NCI-H526 treated with DMSO at 0.1 percent for 48 hours (cell line): ENCODE measurements around the gene SLC35A5.
"Not testable (repeated sequence)": the region's sequence is repeated elsewhere in the genome, so short reads cannot be mapped to it uniquely, and the experiment has no call there.

ENCODE experiments used
- DNase-seq: peaks from one replicate; lab custom pipeline; 2025; lab: John Stamatoyannopoulos, UW

SLC35A5 gene, protein sequence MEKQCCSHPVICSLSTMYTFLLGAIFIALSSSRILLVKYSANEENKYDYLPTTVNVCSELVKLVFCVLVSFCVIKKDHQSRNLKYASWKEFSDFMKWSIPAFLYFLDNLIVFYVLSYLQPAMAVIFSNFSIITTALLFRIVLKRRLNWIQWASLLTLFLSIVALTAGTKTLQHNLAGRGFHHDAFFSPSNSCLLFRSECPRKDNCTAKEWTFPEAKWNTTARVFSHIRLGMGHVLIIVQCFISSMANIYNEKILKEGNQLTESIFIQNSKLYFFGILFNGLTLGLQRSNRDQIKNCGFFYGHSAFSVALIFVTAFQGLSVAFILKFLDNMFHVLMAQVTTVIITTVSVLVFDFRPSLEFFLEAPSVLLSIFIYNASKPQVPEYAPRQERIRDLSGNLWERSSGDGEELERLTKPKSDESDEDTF

DNA sequence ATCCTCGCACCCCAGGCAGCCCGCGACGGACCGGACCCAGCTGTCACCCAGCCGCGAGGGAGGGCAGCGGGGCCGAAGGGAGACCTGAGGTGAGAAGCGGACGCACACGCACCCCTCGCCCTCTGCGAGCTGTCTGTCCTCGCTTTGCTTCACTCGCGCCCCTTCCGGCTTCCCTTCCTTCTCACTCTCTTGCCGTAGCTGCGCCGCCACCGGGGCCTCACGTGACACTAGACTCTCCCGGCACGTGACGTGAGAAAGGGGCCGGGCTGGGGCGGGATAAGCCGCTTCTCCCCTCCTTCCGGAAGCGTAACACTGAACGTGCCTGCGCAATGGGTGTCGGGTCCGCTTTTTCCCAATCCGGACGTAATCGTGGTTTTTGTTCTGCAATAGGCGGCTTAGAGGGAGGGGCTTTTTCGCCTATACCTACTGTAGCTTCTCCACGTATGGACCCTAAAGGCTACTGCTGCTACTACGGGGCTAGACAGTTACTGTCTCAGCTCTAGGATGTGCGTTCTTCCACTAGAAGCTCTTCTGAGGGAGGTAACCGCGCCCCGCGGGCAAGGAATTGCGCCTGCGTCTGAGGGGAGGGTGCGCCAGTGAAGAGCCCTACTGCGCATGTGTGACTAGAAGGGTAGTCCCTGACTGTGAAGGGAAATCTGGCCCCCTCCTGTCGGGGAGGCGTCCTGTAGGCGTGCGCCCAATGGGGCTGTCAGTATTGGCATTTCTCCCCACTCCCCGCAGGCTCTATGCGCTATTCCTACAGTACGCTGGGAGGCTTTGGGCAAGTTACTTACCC, at the start of gene SLC35A5, which contains the start of gene ATG3:
TSS of gene SLC35A5 (plus strand) at position 312 of the 796 bp plus-strand sequence. CDS start 1,359 bp downstream, outside the sequence.
TSS of gene ATG3 (minus strand) at position 229 of the 796 bp plus-strand sequence. CDS start 434 bp downstream, outside the sequence.
- peak; percentile 88 for DNase-seq

DNA sequence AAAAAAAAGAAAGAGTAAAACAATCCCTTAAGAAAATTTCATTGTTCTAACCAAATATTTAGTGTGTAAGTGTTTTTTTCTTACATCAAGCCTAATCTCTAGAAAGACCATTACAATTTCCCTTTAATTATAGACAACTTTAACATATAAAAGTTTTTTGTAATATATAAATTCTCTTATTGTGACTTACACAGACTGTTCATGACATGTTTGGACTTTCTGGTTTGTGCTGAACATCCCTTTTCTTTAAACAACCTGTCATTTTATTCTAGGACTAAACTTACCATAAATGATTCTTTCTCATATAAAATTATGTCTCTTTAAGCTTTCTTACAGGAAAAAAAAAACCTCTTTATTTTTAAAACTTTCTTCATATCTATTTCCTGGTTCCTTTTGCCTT, 49.5 kb upstream of the SLC35A5 start:
- DNase-seq, result no peak

DNA sequence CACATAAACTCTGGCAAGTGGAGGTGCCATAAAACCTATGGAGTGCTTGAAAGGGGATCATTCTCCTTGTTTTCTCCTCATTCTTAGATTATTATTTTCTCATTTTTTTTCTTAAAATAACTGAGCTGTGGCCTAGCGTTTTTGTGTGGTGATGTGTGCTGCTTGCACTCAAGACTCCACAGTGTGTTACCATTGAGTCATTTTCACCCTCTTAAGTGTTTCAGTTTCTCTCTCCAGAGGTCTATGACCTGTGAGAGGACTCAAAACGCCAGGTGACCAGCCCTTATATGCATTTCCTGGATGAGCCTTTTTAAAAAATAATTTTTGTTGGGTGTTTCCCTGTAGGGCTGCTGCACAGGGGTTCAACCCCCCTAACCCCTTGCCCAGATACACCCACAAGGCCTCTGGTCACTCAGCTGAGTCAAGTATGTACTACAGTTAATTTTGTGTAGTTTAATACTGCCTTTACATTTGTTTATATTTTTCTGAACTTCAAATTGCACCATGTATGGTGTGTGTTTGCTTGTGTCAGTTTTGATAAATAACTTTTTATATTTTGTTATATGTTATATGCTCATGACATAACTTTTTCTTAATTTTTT, 47.2 kb upstream of the SLC35A5 start:
- no peak for DNase-seq

DNA sequence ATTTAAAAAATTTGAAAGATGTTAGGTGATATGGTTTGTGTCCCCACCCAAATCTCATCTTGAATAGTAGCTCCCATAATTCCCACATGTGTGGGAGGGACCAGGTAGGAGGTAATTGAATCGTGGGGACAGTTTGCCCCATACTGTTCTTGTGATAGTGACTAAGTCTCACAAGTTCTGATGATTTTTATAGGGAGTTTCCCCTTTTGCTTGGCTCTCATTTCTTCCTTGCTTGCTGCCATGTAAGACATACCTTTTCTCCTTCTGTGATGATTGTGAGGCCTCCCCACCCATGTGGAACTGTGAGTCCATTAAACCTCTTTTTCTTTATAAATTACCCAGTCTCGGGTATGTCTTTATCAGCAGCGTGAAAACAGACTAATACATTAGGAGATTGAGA, 42.9 kb upstream of the SLC35A5 start:
- not testable (repeated sequence) for DNase-seq

DNA sequence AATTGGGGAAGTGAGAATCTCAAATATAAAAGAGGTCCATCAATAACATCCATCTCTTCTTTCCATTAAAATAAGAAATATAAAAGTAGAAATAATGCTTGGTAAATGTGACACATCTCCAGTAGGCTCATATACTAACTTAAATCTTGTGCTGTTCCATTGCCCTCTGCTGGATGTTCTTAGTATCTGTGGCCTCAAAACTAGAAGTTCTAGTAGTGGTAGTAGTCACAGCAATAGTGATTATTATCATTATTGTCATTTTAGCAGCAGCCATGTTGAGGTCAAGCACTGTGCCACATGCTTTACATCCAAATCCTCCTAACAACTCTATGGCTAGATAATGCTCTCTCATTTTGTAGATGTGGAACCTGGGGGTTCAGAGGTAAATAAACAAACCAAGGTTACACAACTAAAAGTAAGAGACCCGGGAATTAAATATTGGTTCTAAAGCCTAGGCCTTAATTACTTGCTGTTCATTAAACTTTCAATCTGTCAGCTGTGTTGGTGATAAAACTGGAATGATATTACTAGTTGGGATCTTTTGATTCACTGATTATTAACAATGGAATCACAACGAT, 42.3 kb upstream of the SLC35A5 start:
- DNase-seq, result peak; percentile 30

DNA sequence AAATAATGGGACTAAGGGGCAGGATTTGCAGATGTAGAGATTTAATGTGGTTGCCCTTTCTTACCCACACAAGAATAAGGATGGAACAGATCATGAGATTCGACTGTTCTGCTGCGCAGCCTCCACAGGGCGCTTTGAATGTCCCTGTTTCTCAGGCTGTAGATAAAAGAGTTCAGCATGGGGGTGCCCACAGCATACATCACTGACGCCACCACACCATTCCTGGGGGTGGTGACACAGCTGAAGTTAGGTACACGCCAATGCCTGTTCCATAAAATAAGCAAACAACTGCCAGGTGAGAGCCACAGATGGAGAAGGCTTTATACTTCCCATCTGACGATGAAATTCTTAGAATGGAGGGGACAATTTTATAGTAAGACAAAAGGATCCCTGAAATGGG, 37.7 kb upstream of the SLC35A5 start:
- DNase-seq, result not testable (repeated sequence)

DNA sequence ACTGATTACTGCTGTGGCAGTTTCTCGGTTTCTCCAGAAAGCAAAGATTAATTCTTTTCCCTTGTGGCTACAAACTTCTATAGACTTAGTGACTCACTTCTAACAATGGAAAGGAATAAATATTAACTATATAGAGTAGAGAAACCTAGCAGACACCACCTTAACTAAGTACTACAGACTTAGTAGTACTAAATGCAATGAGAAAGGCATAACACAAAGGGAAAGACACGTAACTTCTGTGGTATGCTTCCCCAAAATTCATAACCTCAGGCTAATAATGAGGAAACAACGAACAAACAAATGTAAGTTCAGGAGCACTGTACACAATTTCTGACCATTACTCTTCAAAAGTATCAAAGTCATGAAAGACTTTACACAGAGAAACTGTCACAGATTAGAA, 31.3 kb upstream of the SLC35A5 start:
- DNase-seq, result no peak

DNA sequence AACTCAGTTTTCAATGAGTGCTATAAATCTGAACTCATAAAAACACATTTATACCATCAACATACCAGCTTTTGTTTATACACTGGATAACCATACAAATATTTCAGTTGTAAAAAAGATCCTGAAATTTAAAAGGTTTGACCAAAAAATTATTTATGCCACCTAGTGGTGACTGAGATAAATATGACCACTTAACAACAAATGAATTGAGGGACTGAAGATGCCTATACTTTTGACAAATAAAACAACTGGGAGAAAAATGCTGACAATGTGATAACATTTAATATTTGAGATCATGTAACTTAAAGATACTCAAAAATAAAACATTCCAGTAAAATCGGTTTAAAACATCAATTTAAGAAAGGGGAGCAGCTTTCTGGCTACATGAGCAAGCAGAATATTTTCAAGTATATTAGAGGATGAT, 30.5 kb upstream of the SLC35A5 start:
- no peak for DNase-seq

DNA sequence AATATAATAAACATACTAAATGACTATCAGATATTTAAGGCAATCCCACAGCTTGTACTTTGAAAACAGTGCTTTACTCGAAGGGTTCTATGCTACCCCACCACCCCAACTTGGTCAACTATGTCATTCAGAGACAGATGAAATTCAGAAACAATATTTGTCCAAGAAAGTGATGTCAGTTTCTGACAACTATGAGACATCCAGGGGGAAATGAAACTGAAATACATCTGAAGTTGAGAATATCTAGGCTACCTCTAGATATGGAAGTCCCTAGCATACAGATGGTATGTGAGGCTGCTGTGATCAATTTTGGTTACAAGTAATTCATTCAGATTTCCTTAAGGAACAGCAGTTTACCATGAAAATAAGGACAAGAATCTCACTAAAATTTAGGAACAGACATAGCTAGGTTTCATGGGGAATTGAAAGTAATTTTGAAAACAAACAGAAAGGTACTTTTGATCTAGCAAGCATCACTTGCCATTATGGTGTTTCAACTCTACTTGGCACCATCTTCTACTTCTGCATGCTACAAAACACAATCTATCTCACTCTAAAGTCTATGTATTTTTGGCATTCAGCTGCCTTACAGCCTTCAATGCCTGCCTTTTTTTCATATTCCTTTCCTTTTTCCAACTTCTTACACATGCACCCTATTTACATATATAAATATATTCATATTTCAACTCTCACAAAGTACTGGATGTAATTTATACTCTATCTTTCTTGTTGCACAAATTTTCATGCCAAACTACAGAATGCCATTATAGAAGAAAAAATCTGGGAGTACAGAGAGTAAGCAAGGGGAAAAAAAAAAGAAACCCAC, 21.8 kb upstream of the SLC35A5 start:
- no peak for DNase-seq

DNA sequence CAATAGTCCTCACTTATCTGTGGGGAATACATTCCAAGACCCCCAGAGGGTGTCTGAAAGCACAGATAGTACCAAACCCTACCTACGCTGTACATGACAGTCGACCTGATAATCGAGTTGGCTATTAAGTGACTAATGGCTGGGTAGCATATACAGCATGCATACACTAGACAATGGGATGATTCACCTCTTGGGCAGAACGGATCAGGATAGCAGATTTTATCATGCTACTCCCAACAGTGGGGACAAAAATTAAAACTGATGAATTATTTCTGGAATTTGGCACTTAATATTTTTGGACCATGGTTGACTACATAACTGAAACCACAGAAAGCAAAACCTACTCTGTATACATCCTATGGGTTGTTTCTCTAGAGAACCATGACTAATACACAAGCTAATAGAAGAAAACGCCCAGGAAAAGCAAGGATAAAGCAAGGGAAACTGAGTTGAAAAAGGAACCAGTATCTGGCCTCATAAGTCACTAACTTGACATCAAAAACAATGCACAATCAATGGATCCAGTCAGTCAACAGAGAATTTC, 15.6 kb upstream of the SLC35A5 start:
- DNase-seq, result no peak

DNA sequence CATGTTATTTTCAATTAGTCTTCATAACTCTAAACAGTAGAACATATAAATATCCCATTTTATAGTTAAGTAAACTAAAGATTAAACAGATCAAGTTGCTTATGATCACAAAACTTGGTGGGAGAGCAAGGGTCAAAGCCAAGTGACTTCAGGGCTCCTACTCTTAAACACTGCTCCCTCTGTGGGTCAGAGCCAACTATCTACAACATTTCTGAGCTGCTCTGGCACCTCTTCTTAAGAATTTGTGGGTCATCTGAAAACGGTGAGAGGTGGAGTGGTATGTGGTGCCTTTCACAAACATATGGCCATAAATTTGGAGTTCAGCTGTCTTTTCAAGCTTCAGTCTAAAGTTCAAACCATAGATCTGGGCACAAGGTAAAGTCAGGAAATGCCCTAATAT, 11.0 kb upstream of the SLC35A5 start:
- DNase-seq, result no peak

DNA sequence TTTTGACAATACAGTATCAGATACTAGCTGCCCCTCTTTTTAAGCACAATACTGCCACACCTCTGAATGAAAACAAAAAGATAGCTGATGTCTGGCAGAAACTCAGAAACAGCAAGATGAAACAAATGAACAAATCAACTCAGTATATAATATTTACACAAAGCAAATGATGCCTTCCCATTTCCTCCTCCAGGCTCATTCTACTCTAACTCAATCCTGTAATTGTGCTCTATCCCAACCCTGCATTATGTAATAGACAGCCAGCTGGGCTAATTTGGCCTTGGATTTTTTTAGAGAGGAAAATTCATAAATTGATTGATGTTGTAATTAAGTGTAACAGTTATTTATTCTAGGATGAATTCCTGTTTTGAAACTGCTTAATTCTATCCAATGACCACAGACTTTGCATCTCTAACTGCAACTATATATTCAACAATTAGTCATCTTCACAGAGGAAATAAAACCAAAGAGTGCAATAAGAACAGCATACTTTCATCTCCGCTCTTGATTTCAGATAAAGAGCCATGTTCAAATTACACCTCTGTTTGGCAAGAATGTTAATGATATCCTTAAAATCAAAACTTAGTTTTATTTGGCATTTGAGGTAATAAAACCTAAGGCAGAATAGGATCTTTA, 6.2 kb upstream of the SLC35A5 start:
- DNase-seq, result no peak

DNA sequence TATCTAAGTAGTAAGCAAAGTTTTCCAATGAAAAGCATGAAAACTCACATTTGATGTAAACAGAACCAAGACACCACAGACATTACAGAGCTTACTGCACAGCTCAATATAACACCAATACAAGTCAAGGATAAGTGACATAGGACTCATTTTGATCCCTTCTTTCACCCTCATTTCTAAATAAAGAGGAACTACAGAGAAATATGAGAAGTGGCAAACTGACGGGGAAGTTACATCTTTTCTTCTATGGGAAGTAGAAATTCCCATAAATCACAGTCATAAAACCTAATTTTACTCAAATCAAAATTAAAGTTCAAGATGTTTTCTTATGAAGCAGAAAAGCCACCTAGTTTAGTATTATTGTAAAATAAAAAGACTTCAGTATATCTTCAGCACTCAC, 3.9 kb upstream of the SLC35A5 start:
- no peak for DNase-seq

DNA sequence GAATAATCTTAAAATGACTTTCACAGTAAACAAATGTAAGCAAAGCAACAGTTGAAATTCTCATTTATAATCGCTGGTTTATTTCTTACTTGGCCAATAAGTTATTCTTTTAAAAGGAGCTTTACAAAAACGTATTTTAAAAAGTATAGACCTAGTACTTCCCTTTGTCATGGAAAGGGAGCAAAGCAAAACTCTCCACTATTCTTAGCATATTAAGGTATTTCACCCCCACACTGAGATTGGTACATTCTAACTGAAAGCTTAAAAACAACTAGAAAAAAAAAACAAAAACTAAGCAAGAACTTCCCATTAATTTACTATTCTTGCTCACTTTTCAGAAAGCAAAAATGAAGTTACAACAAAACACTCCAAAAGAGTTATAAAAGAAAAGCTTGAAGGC, 1.5 kb upstream of the SLC35A5 start:
- DNase-seq, result no peak

DNA sequence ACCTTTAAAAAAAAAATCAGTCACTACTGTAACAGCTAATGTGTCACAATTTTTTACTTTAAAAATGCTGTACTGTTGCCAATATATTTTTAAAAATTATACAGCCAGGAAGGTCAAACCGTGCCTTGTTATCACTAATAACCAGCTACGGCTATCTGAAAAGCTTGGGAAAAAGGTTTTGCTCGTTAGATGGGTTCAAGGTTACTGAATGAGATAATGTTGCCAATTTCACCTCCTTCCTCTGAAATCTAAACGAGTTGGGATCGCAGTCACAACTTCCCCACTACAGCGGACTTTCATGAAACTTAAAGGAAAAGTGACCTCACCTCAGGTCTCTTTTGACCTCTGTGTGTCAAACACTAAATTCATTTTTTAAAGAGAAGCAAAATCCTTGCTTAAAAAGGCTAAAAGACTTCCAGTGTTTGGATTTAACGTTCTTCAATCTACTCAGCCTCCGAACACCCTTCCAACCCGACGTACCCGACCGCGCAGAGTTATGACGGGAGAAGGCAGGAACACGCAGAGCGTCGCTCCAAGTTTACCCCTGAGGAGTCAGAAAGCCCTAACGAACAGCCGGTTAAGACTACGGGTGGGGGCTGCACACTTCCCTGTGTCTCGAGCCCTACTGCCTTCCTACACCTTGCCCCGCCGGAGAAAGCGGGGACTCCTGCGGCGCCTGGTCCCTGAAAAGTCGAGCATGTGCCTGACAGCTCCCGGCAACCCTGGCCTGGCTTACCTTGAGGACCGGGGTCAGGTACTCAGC, 943 bp upstream of the SLC35A5 start:
- DNase-seq, result peak; percentile 19

DNA sequence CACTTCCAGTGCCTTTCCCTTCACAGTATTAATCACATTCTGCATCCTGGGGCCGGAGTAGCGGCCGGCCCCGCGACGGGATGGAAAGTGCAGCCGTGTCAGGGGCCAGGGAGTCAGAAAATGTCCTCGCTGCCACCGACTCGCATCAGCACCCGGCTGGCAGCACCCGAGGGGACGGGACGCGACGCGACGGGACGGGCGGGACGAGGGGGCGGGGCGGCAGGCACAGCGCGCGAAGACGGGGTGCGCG, 436 bp upstream of the SLC35A5 start:
- peak; percentile 38 for DNase-seq

DNA sequence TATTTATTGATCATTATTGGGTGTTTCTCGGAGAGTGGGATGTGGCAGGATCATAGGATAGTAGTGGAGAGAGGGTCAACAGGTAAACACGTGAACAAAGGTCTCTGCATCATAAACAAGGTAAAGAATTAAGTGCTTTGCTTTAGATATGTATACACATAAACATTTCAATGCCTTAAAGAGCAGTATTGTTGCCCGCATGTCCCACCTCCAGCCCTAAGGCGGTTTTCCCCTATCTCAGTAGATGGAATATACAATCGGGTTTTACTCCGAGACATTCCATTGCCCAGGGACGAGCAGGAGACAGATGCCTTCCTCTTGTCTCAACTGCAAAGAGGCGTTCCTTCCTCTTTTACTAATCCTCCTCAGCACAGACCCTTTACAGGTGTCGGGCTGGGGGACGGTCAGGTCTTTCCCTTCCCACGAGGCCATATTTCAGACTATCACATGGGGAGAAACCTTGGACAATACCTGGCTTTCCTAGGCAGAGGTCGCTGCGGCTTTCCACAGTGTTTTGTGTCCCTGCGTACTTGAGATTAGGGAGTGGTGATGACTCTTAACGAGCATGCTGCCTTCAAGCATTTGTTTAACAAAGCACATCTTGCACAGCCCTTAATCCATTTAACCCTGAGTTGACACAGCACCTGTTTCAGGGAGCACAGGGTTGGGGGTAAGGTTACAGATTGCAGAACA, 2.5 kb downstream of the SLC35A5 start:
- not testable (repeated sequence) for DNase-seq

DNA sequence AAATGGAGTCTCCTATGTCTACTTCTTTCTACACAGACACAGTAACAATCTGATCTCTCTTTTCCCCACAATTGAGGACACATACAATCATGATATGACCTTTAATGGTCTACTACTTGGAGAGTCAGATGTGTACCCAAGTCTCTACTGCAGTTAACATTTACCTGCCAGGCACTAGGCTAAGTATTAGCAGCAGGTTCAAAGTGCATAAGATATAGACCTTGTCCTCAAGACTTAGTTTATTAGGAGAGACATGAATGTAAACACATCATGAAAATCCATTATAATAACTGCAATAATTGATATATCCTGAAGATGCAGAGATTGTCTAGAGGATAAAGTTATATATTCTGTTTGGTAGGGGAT, 3.1 kb downstream of the SLC35A5 start:
- DNase-seq, result no peak

DNA sequence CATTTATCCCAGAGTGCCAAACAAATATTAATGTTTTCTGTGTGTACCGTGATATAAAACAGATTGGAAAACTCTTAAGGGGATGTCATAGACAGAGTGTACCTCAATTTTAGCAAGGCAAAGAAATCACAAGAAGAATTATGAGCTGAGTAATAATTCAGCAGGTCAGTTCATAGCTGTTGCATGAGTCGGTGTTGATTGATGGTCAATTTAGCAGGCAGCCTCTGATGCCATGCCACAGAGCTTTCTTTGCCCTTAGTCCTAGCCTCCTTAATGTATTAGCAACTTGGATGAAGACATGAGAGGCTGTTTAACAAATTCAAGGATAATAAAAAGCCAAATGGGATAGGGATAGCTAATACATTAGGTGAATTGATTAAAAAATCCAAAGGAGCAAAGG, 6.8 kb downstream of the SLC35A5 start:
- DNase-seq, result no peak

DNA sequence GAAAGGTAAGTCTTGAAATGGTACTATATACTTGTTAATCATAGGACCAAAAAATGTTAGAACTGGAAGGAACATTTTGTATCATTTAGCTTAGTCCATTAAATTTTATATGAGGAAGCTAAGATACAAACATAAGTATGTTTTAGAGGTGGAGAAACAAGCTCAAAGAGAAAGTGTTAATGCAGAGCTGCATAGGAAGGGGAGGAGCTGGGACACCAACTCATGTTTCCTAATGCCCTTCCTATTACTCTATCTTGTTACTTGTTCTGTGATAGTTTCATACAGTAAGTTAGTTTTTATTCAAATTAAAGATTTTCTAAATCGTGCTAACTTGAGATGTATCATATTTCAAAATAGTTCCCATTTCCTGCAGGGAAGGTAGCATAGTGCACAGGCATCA, 7.4 kb downstream of the SLC35A5 start:
- DNase-seq, result no peak
